LNCAP (cell line): ENCODE data around the gene ZFP62.

Source experiments
- TF ChIP-seq, protein P1 (sequence below): fragments of 450-650 bp; IDR thresholded peaks from 2 replicates; pipeline ENCODE4 v1.5.1; 2017; ENCODE audit warnings: mild to moderate bottlenecking

ZFP62 gene

DNA sequence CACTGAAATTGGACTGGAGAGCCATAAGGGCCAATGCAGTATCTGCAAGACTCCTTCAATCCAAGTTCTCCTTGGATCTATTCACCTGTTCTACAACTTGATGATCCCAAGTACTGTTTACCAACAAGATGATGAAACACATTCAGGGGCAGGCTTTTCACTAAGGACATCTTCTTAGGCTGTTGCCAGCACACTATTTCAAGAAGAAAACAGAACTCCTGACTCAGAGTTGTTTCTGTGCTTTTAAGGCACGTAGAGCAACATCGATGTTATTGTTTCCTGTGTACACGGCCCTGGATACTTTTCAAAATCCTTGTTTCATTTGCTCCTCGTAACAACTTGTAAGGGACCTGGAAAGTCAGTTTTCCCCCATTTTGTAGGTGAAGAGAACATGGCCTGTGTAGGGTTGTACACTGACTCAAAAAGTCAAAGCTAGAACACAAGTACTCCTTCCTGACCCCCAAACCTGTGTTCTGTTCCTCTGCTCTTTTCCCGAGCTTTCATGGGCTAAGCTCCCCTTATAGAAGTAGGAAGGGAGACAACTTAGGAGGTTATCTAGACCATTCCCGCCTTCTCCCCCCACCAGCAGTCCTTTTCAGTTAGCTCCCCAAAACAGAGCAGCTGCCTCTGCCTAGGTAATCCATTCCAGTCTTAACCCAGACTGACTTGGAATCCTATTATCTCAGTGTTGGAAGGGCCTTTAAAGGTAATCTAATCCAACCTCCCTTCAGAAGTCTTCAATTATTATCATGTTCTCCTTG is 53.2 kb downstream of the ZFP62 start:
- TF ChIP-seq, protein P1, sequence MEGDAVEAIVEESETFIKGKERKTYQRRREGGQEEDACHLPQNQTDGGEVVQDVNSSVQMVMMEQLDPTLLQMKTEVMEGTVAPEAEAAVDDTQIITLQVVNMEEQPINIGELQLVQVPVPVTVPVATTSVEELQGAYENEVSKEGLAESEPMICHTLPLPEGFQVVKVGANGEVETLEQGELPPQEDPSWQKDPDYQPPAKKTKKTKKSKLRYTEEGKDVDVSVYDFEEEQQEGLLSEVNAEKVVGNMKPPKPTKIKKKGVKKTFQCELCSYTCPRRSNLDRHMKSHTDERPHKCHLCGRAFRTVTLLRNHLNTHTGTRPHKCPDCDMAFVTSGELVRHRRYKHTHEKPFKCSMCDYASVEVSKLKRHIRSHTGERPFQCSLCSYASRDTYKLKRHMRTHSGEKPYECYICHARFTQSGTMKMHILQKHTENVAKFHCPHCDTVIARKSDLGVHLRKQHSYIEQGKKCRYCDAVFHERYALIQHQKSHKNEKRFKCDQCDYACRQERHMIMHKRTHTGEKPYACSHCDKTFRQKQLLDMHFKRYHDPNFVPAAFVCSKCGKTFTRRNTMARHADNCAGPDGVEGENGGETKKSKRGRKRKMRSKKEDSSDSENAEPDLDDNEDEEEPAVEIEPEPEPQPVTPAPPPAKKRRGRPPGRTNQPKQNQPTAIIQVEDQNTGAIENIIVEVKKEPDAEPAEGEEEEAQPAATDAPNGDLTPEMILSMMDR = no peak

DNA sequence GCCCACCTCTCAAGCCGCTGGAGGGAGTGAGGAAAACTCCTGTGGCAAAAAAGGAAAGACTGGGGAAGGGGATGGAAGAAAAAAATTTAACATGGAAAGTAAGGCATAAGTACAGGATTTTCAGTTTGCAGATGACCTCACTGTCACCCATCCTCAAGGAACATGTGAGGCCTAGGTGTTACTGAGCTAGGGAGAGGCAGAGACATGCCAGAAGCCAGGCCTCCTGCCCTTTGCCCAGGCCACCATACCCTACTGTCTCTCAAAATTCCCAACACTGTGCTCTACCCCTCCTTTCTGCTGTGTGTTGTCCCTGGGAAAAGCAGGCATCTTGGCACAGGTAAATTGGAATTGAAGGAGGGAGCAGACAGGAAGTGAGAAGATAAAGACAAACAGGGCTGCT is 54.0 kb downstream of the ZFP62 start:
- TF ChIP-seq, protein P1 = no peak

DNA sequence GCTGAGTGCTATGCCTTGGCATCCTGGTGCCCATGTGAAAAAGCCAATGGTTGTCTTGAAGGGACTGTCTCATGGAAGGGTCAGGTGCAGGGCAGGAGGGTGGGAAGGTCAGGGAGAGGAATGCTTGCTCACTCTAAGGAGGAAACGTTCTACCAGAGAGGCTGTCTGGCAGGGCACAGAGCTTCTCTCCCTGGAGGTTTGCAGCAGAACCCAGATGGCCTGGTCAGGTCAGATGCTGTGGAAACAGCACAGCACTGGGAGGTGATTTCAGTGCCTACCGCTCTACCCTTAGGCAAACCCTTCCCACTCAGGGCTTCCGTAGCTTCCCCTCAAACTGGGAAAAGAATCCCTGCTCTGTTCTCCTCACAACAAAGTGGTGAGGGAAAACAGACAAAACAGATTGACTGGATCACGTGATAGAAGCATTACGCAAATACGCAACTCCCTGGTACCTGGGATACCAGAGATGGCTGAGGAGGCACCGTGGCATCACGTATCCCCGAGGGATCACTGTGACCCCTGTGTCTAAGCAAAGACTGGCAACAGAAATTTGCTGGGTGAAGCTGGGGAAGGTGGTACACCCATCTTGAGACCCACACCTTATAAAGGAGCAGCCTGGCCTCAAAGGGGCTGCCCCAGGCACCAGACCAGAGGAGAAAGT is 54.6 kb downstream of the ZFP62 start:
- TF ChIP-seq, protein P1 = no peak

DNA sequence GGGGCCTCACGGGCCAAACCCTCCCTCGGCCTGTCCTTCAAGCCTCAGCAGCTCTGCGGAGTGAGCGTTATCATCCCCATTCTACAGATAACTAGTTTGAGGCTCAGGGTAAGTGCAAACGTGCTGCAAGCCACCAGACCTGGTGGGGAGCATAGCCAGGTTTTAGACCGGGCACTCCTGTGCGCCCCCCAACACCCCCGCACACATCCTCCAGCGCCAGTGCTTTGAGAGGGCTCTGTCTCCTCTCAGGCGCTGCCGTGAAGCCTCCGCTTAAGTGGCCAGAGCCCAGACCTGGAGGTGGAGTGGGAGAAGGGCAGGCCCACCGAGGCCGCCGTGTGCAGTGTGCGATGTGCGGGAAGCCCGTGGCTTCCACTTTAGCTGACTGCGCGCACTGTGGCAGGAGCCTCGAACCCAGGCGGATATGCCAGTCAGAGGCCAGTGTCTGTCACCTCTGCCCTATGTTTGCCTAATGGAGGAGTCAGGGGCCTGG is 56.9 kb downstream of the ZFP62 start:
- TF ChIP-seq, protein P1 = no peak

DNA sequence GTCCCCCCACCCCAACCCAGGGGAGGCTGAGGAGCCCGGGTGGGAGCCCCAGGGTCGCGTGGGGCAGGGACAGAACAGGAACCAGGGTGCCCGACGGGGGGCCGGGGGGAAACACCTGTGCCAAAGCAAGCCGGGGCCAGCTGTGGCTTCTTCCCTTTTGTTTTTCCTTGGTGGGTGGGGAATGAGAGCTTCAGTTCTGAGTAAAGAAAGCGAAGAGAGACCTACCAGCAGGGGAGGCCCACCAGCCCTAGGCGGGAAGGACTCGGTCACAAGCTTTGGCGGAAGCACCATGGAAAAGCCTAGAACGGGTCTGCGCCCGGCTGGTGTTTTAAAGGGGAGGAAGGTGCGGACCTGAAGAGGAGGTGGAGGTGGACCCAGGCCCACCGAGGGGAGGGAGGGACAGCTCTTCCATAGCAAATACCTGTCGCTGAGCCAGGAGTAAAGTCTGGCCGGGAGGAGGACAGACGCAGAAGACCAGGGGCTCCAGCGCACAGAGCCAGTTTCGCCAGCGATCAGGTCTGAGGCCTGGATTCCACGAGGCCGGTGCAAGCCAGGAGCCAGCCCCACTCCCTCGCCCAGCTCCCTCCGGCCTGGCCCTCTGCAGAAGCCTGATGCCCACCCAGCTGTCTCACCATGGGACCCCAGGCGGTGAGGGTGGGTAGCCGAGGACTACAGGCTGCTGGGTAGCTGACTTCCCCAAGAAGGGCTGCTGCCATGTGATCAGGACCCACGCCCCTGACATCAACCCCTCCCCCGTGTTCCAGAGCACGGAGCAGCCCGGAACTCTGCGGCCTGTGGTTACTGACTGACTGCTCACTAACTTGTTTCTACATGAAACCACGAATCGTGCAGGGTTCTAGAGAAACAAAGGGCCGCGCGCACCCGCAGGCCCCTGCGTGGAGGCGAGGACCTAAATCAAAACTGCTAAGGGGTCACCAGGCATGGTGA is 57.6 kb downstream of the ZFP62 start:
- TF ChIP-seq, protein P1 = no peak

DNA sequence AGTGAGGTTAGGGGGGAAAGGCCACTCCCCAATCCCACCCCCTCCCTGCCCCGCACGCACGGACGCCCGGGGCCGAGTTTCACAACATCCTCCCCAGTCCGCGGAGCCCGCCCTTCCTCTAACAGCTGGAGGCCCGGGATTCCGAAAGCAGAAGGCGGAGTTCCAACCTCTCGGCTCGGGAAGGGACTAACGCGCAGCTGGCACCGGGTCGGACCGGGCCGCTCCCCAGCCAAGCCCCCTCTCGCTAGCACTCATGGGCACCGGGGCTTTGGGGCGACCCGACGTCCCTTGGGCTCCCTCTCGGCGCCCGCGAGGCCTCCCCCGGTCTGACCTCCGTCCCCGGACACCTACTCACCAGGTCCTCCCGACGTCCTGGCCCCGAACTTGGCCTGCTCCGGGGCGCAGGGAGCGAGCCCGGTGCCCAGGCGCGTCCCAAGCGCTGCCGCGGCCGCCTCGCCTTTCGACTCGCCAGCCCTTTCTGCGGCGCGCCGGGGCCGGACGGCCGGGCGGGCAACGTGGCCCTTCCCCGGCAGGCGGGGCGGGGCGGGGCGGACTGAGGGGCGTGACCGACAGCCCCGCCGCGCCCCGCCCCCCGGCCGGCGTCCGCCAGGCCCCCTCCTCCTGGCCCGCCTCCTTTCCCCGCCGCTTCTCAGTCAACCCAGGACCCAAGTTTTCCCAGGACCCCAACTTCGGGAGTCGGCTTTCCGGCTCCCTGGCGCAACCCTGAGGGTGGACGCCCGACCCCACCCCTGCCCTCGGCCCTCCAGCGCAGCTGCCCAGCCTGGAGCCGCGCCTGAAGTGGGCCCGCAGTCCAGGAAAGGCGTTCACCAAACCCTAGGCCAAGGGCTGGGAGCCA is 58.5 kb downstream of the ZFP62 start, which contains the start of gene MGAT1:
TSS of gene MGAT1 (minus strand) at position 482 of the 856 bp plus-strand sequence. CDS start 9,835 bp downstream, outside the sequence.
- TF ChIP-seq, protein P1 = no peak
